Colonic mucosa (tissue), 4 donors: ENCODE results near the gene EHBP1. TPM values are rescaled to one million over a fixed set of nuclear protein-coding genes. Genes with fewer than 3 reads are reported as not detected.

Experiments used
- DNase-seq: peaks from one replicate; pipeline ENCODE4 v3.0.0-alpha.2; 2020
- H3K27ac ChIP-seq: fragments of 200-600 bp; one replicate; pipeline ENCODE4 v1.8.0; 2021
- H3K27me3 ChIP-seq: fragments of 200-600 bp; one replicate; pipeline ENCODE4 v1.8.0; 2021
- H3K36me3 ChIP-seq: fragments of 200-600 bp; one replicate; pipeline ENCODE4 v1.8.0; 2021
- H3K4me1 ChIP-seq: fragments of 200-600 bp; one replicate; pipeline ENCODE4 v1.8.0; 2021; ENCODE audit warnings: mild to moderate bottlenecking
- H3K4me3 ChIP-seq: fragments of 200-600 bp; one replicate; pipeline ENCODE4 v1.8.0; 2021
- H3K9ac ChIP-seq, 2 donors: one replicate each; pipeline ENCODE4 v1.7.0; 2013; ENCODE audit warnings: control low read depth in 2 of 2, low read depth in 2 of 2, low read length in 2 of 2
- H3K9me3 ChIP-seq: fragments of 200-600 bp; one replicate; pipeline ENCODE4 v1.8.0; 2021
- CTCF ChIP-seq: fragments of 200-600 bp; IDR thresholded peaks from one replicate; pipeline ENCODE4 v1.8.0; 2022; ENCODE audit warnings: antibody characterized with exemption, mild to moderate bottlenecking
- intact Hi-C: fragments of 100-400 bp; cut with DNase I; formaldehyde crosslinking; loops from one replicate; pipeline ENCODE4 v1.14.1; 2022
- total RNA-seq, 2 donors: library from RNA; stranded (reverse); fragmentation: NEBNext Ultra II Directional in 1 of 2; extraction: Animal tissue kit (Norgen Biotek cat#: 25700) in 1 of 2; gene quantifications; one replicate each; pipeline ENCODE4 v1.2.1, GENCODE V29; 2021
- donor health status: healthy.
- donor health status: DM: no; HTN: no; CAD: no.
- donor health status: DM: no; HTN: no; CAD: no.

Gene EHBP1
- total RNA-seq, 2 donors from 2014 or later, result 23.6 to 32.7 TPM

GRCh38 chr2:62994206-62994605 lies 288.7 kb downstream of the EHBP1 start:
- H3K4me1 ChIP-seq, result no peaks in the 10 kb centered on the region
- DNase-seq, result no peak
- H3K36me3 ChIP-seq, result peaks cover 4% of the 10 kb centered on the region
- no peaks in the 10 kb centered on the region for H3K9me3 ChIP-seq
- H3K9ac ChIP-seq, result no peak overlapping the region
- intact Hi-C loops, result no loop called here
- H3K27ac ChIP-seq, result no peak overlapping the region
- no peak for TF ChIP-seq CTCF
- no peak overlapping the region for H3K4me3 ChIP-seq
- no peaks in the 10 kb centered on the region for H3K27me3 ChIP-seq

GRCh38 chr2:62996534-62997186 lies 291.1 kb downstream of the EHBP1 start:
- H3K4me3 ChIP-seq, result no peak overlapping the region
- no peaks in the 10 kb centered on the region for H3K4me1 ChIP-seq
- no peaks in the 10 kb centered on the region for H3K9me3 ChIP-seq
- no peak overlapping the region for H3K9ac ChIP-seq
- H3K36me3 ChIP-seq, result no peaks in the 10 kb centered on the region
- no peak overlapping the region for H3K27ac ChIP-seq
- TF ChIP-seq CTCF, result no peak
- H3K27me3 ChIP-seq, result no peaks in the 10 kb centered on the region
- no peak for DNase-seq
- intact Hi-C loops, result no loop called here

- no peak for DNase-seq
- TF ChIP-seq CTCF, result no peak
- Histone ChIP-seq H3K27me3 (no peaks in the 10 kb centered on the region), H3K9ac (no peak overlapping the region), H3K27ac (no peak overlapping the region), H3K4me3 (no peak overlapping the region), H3K9me3 (no peaks in the 10 kb centered on the region), H3K4me1 (no peaks in the 10 kb centered on the region), H3K36me3 (no peaks in the 10 kb centered on the region)
- intact Hi-C loops, result no loop called here
These were observed 293.4 kb downstream of the EHBP1 start for GRCh38 chr2:62998949-62999348.

GRCh38 chr2:62999905-63000304 lies 294.4 kb downstream of the EHBP1 start:
- no peaks in the 10 kb centered on the region for H3K36me3 ChIP-seq
- no peak overlapping the region for H3K4me3 ChIP-seq
- TF ChIP-seq CTCF, result no peak
- H3K27ac ChIP-seq, result no peak overlapping the region
- intact Hi-C loops, result no loop called here
- H3K27me3 ChIP-seq, result no peaks in the 10 kb centered on the region
- H3K9ac ChIP-seq, result no peak overlapping the region
- DNase-seq, result no peak
- H3K9me3 ChIP-seq, result no peaks in the 10 kb centered on the region
- H3K4me1 ChIP-seq, result no peaks in the 10 kb centered on the region

- intact Hi-C loops, result no loop called here
- Histone ChIP-seq H3K36me3 (no peaks in the 10 kb centered on the region), H3K4me1 (no peaks in the 10 kb centered on the region), H3K4me3 (no peak overlapping the region), H3K9ac (no peak overlapping the region), H3K27me3 (no peaks in the 10 kb centered on the region), H3K27ac (no peak overlapping the region), H3K9me3 (no peaks in the 10 kb centered on the region)
- TF ChIP-seq CTCF, result no peak
- DNase-seq, result no peak
These were observed 295.3 kb downstream of the EHBP1 start for GRCh38 chr2:63000801-63001200.
